ENCODE results near the gene LRMDA.

Gene LRMDA

DNA sequence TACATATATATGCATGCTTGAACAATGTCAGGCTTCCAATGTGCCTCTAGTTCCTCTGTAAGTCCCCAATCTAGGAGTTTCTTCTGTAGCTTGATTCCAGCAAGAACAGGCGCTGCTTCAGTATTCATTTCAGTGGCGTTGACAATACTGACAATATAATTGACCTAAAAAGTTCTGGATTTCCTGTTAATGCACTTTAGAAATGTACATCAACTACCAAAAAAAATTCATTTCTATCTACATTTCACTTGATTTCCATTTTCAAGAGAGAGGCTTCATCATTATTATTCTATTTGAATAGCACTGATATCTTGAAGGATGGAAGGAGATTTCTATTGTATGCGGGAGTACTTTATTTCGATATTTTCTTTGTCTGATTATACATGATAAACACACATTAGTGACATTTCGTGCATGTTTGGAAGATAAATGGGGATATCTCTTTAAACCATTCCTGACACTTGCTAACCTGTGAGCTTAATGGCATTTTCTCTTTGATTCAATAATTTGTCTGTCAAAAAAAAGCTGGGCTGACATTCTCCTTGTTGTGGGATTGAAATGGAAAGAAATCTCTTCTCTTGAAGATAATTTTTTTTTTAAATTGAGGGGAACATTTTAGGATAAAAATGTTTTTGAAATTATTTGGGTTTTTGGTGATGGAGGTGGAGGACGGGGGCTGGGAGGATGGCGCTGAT, 568.2 kb downstream of the LRMDA start:
- DNase-seq (ENCODE audit: low spot score): no peak

GRCh38 chr10:76000550-76000949, 569.1 kb downstream of the LRMDA start:
- DNase-seq (ENCODE audit: low spot score): no peak

DNA sequence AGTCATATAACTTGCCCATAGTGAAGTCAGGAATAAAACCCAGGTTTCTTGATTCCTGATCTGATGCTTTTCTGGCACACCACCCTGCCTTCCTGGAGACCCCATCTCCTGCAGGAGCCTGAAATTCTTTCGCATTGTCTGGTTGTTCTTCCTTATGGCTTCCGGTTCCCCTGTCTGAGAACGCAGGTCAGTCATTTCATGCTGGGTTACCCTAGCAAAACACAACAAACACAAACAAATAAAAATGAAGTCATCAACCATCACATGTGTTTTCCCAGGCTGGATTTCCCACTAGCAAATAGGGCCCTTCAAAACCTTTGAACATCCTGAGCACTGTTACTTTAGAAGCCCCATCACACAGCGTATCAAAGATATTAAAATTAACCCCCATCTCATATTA, 569.6 kb downstream of the LRMDA start:
- no peak for DNase-seq (ENCODE audit: low spot score)

DNA sequence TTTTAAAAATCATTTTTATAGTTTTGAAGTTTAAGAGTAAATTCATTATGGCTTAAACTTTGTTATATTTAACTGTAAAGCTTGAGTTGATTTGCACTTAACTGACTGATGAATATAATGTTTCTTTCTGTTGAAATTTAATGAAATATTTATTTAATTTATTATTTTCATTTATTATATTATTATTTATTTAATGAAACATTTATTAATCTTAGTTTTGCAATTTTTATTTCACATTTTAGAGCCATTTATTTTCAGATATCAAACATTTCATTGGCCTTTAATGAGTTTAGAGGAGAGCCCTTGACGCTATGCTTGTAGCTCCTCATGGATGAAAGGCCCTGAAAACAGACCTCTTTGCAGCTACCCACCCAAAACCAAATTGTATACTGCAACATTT, 570.0 kb downstream of the LRMDA start:
- DNase-seq (ENCODE audit: low spot score): no peak

DNA sequence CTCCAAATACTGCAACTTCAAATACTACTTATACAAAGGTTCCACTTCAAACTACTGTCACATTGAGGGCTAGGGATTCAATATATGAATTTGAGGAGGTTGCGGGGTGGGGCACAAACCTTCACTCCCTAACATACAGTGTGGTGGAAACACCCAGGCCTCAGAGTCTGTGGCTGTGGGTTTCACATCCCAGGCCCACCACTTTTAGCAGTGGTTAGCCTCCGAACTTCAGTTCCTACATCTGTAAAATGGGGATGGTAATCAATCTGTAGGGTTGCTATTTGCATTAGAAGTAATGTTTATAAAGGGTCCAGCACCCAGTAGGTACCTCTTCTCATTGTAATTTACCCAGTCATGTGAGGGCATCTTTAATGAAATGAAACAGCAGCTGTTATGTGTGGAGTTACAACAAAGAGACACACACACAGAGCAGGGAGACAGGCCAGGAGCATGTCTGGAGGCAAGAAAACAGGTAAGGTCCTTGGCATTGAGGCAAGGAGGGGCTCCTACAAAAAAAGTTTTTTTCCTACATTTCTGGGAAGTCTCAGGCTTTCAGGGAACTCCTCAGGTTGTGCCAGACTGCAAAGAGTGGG, 570.9 kb downstream of the LRMDA start:
- no peak for DNase-seq (ENCODE audit: low spot score)

DNA sequence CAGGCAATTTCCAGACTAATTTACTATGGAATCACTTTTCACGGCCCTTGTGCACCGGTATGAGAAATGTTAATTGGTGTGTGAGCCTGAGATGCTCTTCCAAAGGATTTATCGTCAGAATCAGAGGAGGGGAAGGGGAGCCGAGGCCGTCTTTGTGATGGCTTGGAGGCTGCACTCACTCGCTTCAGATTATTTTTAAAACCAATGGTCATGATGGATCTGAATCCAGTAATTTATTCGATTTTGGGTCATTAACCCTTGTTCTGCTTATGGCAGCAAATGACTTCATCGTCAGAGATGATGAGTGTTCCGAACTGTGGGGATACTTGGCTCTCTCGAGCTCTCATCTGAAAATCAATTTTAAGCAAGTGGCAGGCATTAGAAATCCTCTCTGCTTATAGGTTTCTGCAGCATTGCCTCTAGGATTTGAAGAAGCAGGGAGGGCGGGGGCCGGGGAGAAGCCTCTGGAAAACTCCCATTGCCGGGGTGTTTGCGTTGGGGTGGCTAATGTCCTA, 576.3 kb downstream of the LRMDA start:
- no peak for DNase-seq (ENCODE audit: low spot score)

GRCh38 chr10:76009531-76009930, 578.1 kb downstream of the LRMDA start:
- no peak for DNase-seq (ENCODE audit: low spot score)

DNA sequence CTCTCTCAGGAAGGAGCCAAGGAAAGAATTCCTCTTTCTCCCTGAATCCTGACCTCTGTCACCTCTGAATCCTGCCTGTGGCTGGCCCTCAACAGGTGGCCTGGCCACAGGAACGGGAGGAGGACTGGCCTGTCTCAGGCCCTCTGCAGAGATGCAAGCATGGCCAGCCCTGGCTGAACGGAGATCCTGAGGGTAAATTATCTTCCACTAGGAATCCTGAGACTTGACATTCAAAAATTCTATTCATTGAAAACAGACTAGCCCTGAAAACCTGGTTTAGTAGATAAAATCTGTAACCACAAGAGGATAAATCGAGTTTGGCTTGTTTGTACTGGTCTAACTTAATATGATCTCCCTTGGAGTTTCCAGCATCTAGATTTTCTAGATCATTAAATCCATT, 579.3 kb downstream of the LRMDA start:
- no peak for DNase-seq (ENCODE audit: low spot score)

DNA sequence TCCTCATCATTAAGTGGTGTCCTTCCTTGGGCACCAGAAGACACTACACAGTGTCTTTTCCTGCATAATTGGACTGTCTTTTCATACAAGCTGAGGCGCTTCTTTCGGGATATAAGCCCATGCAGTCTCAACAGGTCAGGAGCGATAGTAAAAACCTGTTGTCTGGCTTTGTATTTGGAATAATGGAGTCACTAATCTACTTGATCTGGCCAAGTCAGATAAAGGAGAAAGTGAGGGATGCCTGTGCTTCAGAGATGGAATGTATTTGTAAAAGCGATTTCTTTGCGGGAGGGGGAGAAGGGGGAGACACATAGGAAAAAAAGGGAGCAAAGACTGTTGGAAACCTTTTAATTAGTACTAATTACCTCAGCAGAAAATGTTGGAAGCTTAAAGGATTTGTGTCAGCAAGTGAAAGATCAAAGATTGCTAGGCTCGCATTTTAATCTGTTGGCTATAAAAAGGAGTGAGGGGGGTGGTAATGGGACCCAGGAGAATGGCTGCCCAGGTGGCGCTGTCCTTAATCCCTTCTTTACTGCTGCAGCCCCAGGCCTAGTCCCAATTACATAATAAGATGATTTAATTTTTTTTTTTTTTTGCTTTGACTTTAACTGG, 581.4 kb downstream of the LRMDA start:
- DNase-seq (ENCODE audit: low spot score): no peak

DNA sequence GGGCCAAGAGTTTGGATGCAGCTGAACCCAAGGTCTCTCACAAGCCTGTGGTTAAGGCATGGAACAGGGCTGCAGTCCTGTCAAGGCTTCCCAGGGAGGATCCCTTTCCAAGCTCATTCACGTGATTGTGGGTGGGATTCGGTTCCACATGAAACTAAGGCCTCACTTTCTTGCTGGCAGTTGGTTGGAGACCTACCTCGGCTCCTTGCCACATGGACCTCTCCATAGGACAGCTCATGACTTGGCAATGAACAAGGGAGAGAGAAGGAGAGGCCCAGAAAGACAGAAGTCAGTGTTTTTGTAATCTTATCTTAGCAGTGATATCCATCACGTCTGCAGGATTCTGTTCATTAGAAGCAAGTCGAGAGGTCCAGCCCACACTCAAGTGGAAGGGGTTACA, 583.8 kb downstream of the LRMDA start:
- DNase-seq (ENCODE audit: low spot score): no peak

DNA sequence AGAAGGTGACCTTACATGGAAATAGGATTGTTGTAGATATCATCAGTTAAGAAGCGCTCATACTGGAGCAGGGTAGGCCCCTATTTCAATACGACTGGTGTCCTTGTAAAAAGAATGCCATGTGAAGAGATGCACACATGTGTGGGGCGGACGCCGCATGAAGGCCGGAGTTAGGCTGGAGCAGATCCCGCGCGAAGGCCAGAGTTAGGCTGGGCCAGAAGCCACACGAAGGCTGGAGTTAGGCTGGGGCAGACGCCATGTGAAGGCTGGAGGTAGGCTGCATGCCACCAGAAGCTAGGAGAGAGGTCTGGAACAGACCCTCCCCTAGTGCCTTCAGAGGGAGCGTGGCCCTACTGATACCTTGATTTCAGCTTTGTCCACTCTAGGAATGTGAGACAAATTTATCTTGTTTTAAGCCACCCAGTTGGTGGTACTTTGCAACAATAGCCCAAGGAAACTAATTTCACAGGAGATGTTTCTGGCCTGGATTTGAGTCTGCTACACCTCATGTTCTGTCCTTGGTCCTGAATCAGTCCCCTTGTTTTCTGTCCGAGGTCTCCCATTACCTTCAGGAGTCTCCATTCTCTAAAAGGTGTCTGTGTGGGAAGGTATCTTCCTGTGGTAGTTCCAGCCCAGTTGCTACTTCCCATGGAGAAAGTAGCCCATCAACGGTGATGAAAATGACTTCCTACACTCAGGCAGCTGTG, 585.8 kb downstream of the LRMDA start:
- no peak for DNase-seq (ENCODE audit: low spot score)

- no peak for DNase-seq (ENCODE audit: low spot score)
Measured at GRCh38 chr10:76017733-76018433, 586.5 kb downstream of the LRMDA start.

DNA sequence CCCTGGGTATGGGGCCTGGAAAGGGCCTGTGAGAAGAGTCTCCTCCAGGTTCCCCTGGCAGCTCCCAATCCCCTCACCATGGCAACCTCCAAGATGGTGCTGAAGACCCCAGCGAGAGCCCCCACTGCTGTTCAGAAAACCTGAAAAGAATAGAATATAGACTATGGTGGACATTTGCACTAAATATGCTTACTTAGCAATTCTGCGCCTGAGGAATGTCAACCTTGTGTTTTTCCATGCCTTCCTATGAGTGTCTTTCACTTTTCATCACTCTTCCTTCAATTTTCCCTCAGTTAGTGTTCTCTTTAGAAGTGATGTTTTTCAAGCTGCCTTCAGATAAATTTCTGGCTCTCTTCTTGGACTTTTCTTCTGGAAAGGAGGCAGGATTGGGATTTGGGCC, 589.2 kb downstream of the LRMDA start:
- no peak for DNase-seq (ENCODE audit: low spot score)

- DNase-seq (ENCODE audit: low spot score): no peak
Measured at GRCh38 chr10:76021398-76021797, 590.0 kb downstream of the LRMDA start.

- DNase-seq (ENCODE audit: low spot score): no peak
Measured at GRCh38 chr10:76022366-76022765, 590.9 kb downstream of the LRMDA start.

- DNase-seq (ENCODE audit: low spot score): no peak
Measured at GRCh38 chr10:76023007-76023406, 591.6 kb downstream of the LRMDA start.

GRCh38 chr10:76024460-76025123, 593.2 kb downstream of the LRMDA start:
- no peak for DNase-seq (ENCODE audit: low spot score)

DNA sequence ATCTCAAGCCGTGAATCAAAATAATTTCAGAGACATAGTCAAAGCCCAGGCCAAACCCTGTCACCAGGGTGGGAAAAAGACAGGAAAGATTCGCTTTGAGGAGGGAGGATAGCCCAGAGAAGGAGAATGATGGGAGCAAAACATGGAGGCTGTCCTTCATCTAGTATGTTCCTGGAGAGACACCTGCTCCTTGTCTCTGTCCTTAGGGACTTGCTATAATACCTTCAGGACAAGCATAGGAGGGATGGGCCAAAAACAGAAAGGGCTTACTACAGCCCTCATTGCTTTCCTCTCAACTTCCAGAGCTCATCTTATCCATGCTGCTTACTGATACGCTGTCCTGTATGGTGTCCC, 593.7 kb downstream of the LRMDA start:
- no peak for DNase-seq (ENCODE audit: low spot score)

DNA sequence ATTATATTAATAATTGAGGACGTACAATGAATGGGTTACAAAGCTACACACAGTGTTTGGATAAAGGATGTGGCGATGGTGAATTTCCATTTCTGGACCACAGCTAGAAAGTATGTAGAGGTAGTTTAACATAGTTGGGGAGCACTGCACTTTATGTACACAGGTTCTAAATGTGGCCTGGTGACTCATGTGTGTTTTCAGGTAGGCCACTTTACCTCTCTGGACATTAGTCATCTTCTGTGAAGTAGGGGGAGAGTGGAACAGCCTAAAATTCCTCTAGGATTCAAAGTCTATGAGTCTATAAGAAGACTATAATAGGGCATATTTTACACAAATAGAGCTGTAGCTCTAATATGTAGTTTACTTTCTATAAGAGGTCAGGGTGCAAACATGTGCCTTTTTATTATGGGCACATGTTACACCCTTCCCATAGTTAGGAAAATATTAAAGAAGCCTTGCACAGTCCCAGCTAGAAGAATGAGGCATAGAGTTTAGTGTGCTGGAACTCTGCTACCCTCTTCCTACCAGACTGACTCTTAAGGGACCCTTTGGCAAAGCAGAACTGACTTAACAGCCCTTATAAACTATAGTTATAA, 594.9 kb downstream of the LRMDA start:
- DNase-seq (ENCODE audit: low spot score): no peak

GRCh38 chr10:76026905-76027304, 595.5 kb downstream of the LRMDA start:
- no peak for DNase-seq (ENCODE audit: low spot score)

DNA sequence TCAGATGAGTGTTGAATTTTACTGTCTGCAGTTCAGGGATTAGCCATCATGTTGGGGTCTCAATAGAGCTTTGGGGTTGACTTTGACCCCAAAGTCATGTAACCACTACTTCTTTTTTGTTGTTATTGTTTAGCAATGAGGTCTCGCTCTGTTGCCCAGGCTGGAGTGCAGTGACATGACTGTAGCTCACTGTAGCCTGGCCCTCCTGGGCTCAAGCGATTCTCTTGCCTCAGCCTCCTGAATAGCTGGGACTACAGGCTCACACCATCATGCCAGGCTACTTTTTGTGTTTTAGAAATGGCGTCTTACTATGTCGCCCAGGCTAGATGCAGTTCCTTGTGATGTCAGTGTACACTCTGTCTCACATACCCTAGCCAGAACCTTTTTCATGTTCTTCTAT, 598.4 kb downstream of the LRMDA start:
- no peak for DNase-seq (ENCODE audit: low spot score)

All from putamen (tissue), 1 donor.